Naive thymus-derived CD4-positive, alpha-beta T cell (primary cell): Measurements from ENCODE around the gene ETV7. TPM values are rescaled to one million over a fixed set of nuclear protein-coding genes. Genes with fewer than 3 reads are reported as not detected.

Experiments used
- ATAC-seq: fragments of 150-1000 bp; cut with Tn5 transposase; 2 replicates; pipeline ENCODE4 v1.10.0; 2021; ENCODE audit warnings: mild to moderate bottlenecking, moderate library complexity
- CTCF ChIA-PET: fragments of 350-600 bp; sonication (Branson Sonifier 250); formaldehyde crosslinking; loops from one replicate; lab custom pipeline; 2021; ENCODE audit warnings: antibody characterized with exemption; lab: Charles Lee
- POLR2A ChIA-PET: fragments of 350-600 bp; sonication (Branson Sonifier 250); formaldehyde crosslinking; loops from one replicate; lab custom pipeline; 2021; ENCODE audit warnings: antibody characterized with exemption, inconsistent platforms; lab: Charles Lee
- DNase-seq, 9 donors: peaks; one replicate each; pipeline versions ENCODE4 v3.0.0 to v3.0.0-alpha.2; 2020 to 2022; ENCODE audit warnings: mixed read lengths in 1 of 9
- H3K27ac ChIP-seq: one replicate; pipeline ENCODE4 v1.7.0; 2013; ENCODE audit warnings: mild to moderate bottlenecking, low read depth, low read length, moderate library complexity
- H3K27me3 ChIP-seq, 2 donors: one replicate each; pipeline ENCODE4 v1.7.0; 2013; ENCODE audit warnings: low read length in 2 of 2, mild to moderate bottlenecking in 2 of 2, moderate library complexity in 2 of 2; ENCODE audit not compliant: control insufficient read depth in 2 of 2, insufficient read depth in 2 of 2
- H3K36me3 ChIP-seq, 3 experiments: 1 replicate in 2 of 3; 2 replicates in 1 of 3; pipeline ENCODE4 v1.7.0; 2013; ENCODE audit warnings: low read length in 3 of 3, mild to moderate bottlenecking in 3 of 3, moderate library complexity in 1 of 3; ENCODE audit not compliant: insufficient read depth in 3 of 3, control insufficient read depth in 2 of 3
- H3K4me1 ChIP-seq, 2 donors: one replicate each; pipeline ENCODE4 v1.7.0; 2013; ENCODE audit warnings: low read length in 2 of 2, mild to moderate bottlenecking in 2 of 2, moderate library complexity in 1 of 2; ENCODE audit not compliant: control insufficient read depth in 2 of 2, insufficient read depth in 2 of 2
- H3K4me3 ChIP-seq: 2 replicates; pipeline ENCODE4 v1.7.0; 2013; ENCODE audit warnings: mild to moderate bottlenecking, low read length
- H3K9me3 ChIP-seq, 3 experiments: 1 replicate in 2 of 3; 2 replicates in 1 of 3; pipeline ENCODE4 v1.7.0; 2013; ENCODE audit warnings: low read length in 3 of 3; ENCODE audit not compliant: control insufficient read depth in 2 of 3
- H3K27ac Mint-ChIP-seq, 9 donors: one replicate each; pipeline ENCODE4 v1.8.0; 2020 to 2022; ENCODE audit warnings: mixed read lengths in 9 of 9, mild to moderate bottlenecking in 8 of 9, moderate library complexity in 5 of 9, inconsistent platforms in 2 of 9
- H3K27me3 Mint-ChIP-seq, 5 donors: one replicate each; pipeline ENCODE4 v1.8.0; 2021 to 2022; ENCODE audit warnings: mixed read lengths in 5 of 5, mild to moderate bottlenecking in 1 of 5
- H3K36me3 Mint-ChIP-seq, 5 donors: one replicate each; pipeline ENCODE4 v1.8.0; 2020 to 2022; ENCODE audit warnings: mixed read lengths in 5 of 5, mild to moderate bottlenecking in 3 of 5, inconsistent platforms in 1 of 5
- H3K4me1 Mint-ChIP-seq, 7 donors: one replicate each; pipeline ENCODE4 v1.8.0; 2020 to 2022; ENCODE audit warnings: mixed read lengths in 7 of 7, mild to moderate bottlenecking in 3 of 7, inconsistent platforms in 1 of 7
- H3K4me3 Mint-ChIP-seq, 10 donors: one replicate each; pipeline ENCODE4 v1.8.0; 2020 to 2022; ENCODE audit warnings: mild to moderate bottlenecking in 10 of 10, mixed read lengths in 10 of 10, moderate library complexity in 6 of 10, inconsistent platforms in 2 of 10
- H3K9me3 Mint-ChIP-seq, 11 donors: one replicate each; pipeline ENCODE4 v1.8.0; 2020 to 2022; ENCODE audit warnings: mixed read lengths in 11 of 11, mild to moderate bottlenecking in 4 of 11, inconsistent platforms in 1 of 11, moderate library complexity in 1 of 11
- intact Hi-C, 2 donors: fragments of 100-400 bp; cut with micrococcal nuclease; formaldehyde crosslinking; loops; one replicate each; pipeline ENCODE4 v1.15.1; 2023
- polyA plus RNA-seq, 2 donors: library from polyadenylated mRNA; unstranded; fragments of 300-500 nt; fragmentation: Illumina TruSeq; gene quantifications; one replicate each; pipeline ENCODE4 v1.2.3, GENCODE V29; 2021
- total RNA-seq, 6 experiments: library from RNA in 5 of 6; stranded (reverse) in 5 of 6; gene quantifications; 1 replicate in 5 of 6; 2 replicates in 1 of 6; pipeline ENCODE4 v1.2.3 and lab custom pipeline; 2021 to 2026

The ETV7 gene
- total and polyA plus RNA-seq, 7 experiments from 2014 or later, result 0.32 to 12.5 (median 0.79) TPM; not detected in 2

GRCh38 chr6:36389353-36389752 is 1.9 kb upstream of the ETV7 start:
- H3K4me1 Mint-ChIP-seq, result peaks cover 18 to 32% (median 19%) of the 10 kb centered on the region in 7 donors
- Histone ChIP-seq H3K9me3 (no peaks in the 10 kb centered on the region), H3K27ac (no peak overlapping the region), H3K36me3 (no peaks in the 10 kb centered on the region), H3K4me3 (no peak overlapping the region), H3K4me1 (peaks cover 5 to 14% of the 10 kb centered on the region in 2 donors), H3K27me3 (no peaks in the 10 kb centered on the region)
- DNase-seq (no peak), ATAC-seq (no peak)
- no peak overlapping the region for H3K27ac Mint-ChIP-seq
- ChIA-PET POLR2A (no interaction called here), CTCF (no interaction called here)
- peaks cover 0 to 1% (median 0%) of the 10 kb centered on the region in 11 donors for H3K9me3 Mint-ChIP-seq
- no peak overlapping the region for H3K4me3 Mint-ChIP-seq
- intact Hi-C loops, result no loop called here
- H3K27me3 Mint-ChIP-seq, result peaks cover 0 to 54% (median 29%) of the 10 kb centered on the region in 5 donors
- H3K36me3 Mint-ChIP-seq, result peaks cover 0 to 9% (median 0%) of the 10 kb centered on the region in 5 donors

- Histone ChIP-seq H3K27me3 (no peaks in the 10 kb centered on the region), H3K9me3 (no peaks in the 10 kb centered on the region), H3K36me3 (no peaks in the 10 kb centered on the region), H3K27ac (peak overlapping the region; percentile 14), H3K4me1 (peaks cover 5 to 14% of the 10 kb centered on the region in 2 donors), H3K4me3 (peak overlapping the region; percentile 79)
- DNase-seq (peak in 4 of 9 donors; percentile 13 to 21 (median 17)), ATAC-seq (peak; percentile 62)
- peaks cover 18 to 51% (median 19%) of the 10 kb centered on the region in 7 donors for H3K4me1 Mint-ChIP-seq
- intact Hi-C loops, result no loop called here
- H3K36me3 Mint-ChIP-seq, result peaks cover 0 to 13% (median 0%) of the 10 kb centered on the region in 5 donors
- ChIA-PET CTCF (interaction anchor here (0.6 to 0.7 kb wide), 3 partner anchors 9 to 406 kb away, joined by 3 to 4 read pairs (median 3); no protein-coding TSS in a partner anchor), POLR2A (interaction anchor here (0.6 to 0.7 kb wide), 2 partner anchors 214 to 576 kb away, joined by 3 to 4 read pairs; no protein-coding TSS in a partner anchor)
- H3K4me3 Mint-ChIP-seq, result peak overlapping the region; percentile 88 to 99 (median 94)
- peaks cover 0 to 37% (median 29%) of the 10 kb centered on the region in 5 donors for H3K27me3 Mint-ChIP-seq
- H3K27ac Mint-ChIP-seq, result peak overlapping the region in 7 of 9 donors; percentile 43 to 96 (median 79)
- H3K9me3 Mint-ChIP-seq, result peaks cover 0 to 1% (median 0%) of the 10 kb centered on the region in 11 donors
Measured at GRCh38 chr6:36386495-36387439, 702 bp downstream of the ETV7 start.

- CTCF ChIA-PET, result no interaction called here
- Histone ChIP-seq H3K9me3 (no peaks in the 10 kb centered on the region), H3K4me1 (peaks cover 5 to 14% of the 10 kb centered on the region in 2 donors), H3K36me3 (no peaks in the 10 kb centered on the region), H3K27ac (no peak overlapping the region), H3K4me3 (no peak overlapping the region), H3K27me3 (no peaks in the 10 kb centered on the region)
- H3K4me3 Mint-ChIP-seq, result no peak overlapping the region
- no peak overlapping the region for H3K27ac Mint-ChIP-seq
- ATAC-seq, result no peak
- peaks cover 0 to 1% (median 0%) of the 10 kb centered on the region in 11 donors for H3K9me3 Mint-ChIP-seq
- intact Hi-C loops, result no loop called here
- peaks cover 0 to 13% (median 0%) of the 10 kb centered on the region in 5 donors for H3K36me3 Mint-ChIP-seq
- peaks cover 0 to 28% (median 16%) of the 10 kb centered on the region in 5 donors for H3K27me3 Mint-ChIP-seq
- H3K4me1 Mint-ChIP-seq, result peaks cover 18 to 53% (median 19%) of the 10 kb centered on the region in 7 donors
- POLR2A ChIA-PET, result no interaction called here
- no peak for DNase-seq
Measured at GRCh38 chr6:36384095-36384494, 3.4 kb downstream of the ETV7 start.

GRCh38 chr6:36383606-36384005 is 3.9 kb downstream of the ETV7 start:
- intact Hi-C loops, result no loop called here
- Histone ChIP-seq H3K36me3 (no peaks in the 10 kb centered on the region), H3K27ac (no peak overlapping the region), H3K27me3 (no peaks in the 10 kb centered on the region), H3K9me3 (no peaks in the 10 kb centered on the region), H3K4me3 (no peak overlapping the region), H3K4me1 (peaks cover 5 to 14% of the 10 kb centered on the region in 2 donors)
- Mint-ChIP-seq H3K4me3 (no peak overlapping the region), H3K9me3 (peaks cover 0 to 1% (median 0%) of the 10 kb centered on the region in 11 donors), H3K27me3 (peaks cover 0 to 27% (median 15%) of the 10 kb centered on the region in 5 donors), H3K4me1 (peaks cover 18 to 53% (median 19%) of the 10 kb centered on the region in 7 donors), H3K36me3 (peaks cover 0 to 13% (median 0%) of the 10 kb centered on the region in 5 donors), H3K27ac (peak overlapping the region in 1 of 9 donors; percentile 9)
- DNase-seq, result no peak
- CTCF ChIA-PET, result no interaction called here
- POLR2A ChIA-PET, result no interaction called here
- ATAC-seq, result no peak

GRCh38 chr6:36382976-36383375 is 4.5 kb downstream of the ETV7 start:
- Mint-ChIP-seq H3K4me3 (no peak overlapping the region), H3K9me3 (no peaks in the 10 kb centered on the region), H3K4me1 (peaks cover 12 to 47% (median 15%) of the 10 kb centered on the region in 7 donors), H3K36me3 (peaks cover 0 to 10% (median 0%) of the 10 kb centered on the region in 5 donors), H3K27me3 (peaks cover 0 to 21% (median 8%) of the 10 kb centered on the region in 5 donors), H3K27ac (peak overlapping the region in 2 of 9 donors; percentile 31 to 52)
- Histone ChIP-seq H3K4me1 (peaks cover 5 to 10% of the 10 kb centered on the region in 2 donors), H3K36me3 (no peaks in the 10 kb centered on the region), H3K9me3 (no peaks in the 10 kb centered on the region), H3K4me3 (no peak overlapping the region), H3K27ac (no peak overlapping the region), H3K27me3 (no peaks in the 10 kb centered on the region)
- DNase-seq (no peak), ATAC-seq (no peak)
- ChIA-PET POLR2A (no interaction called here), CTCF (no interaction called here)
- intact Hi-C loops, result no loop called here

GRCh38 chr6:36381502-36382389 is 5.7 kb downstream of the ETV7 start:
- ChIA-PET CTCF (no interaction called here), POLR2A (no interaction called here)
- peaks cover 8 to 39% (median 10%) of the 10 kb centered on the region in 7 donors for H3K4me1 Mint-ChIP-seq
- H3K4me3 Mint-ChIP-seq, result no peak overlapping the region
- Histone ChIP-seq H3K4me1 (peaks cover 5 to 8% of the 10 kb centered on the region in 2 donors), H3K27me3 (no peaks in the 10 kb centered on the region), H3K36me3 (no peaks in the 10 kb centered on the region), H3K9me3 (no peaks in the 10 kb centered on the region), H3K27ac (no peak overlapping the region), H3K4me3 (no peak overlapping the region)
- H3K36me3 Mint-ChIP-seq, result peaks cover 0 to 7% (median 0%) of the 10 kb centered on the region in 5 donors
- no peak overlapping the region for H3K27ac Mint-ChIP-seq
- no peak for DNase-seq
- intact Hi-C loops, result no loop called here
- no peaks in the 10 kb centered on the region for H3K9me3 Mint-ChIP-seq
- no peak for ATAC-seq
- H3K27me3 Mint-ChIP-seq, result peaks cover 0 to 13% (median 3%) of the 10 kb centered on the region in 5 donors
